NCI-H2081 treated with DMSO at 0.1 percent for 48 hours (cell line): Measurements from ENCODE around the gene SALL1.

ENCODE experiments used
- DNase-seq: peaks from one replicate; lab custom pipeline; 2025; lab: John Stamatoyannopoulos, UW

SALL1 gene

DNA sequence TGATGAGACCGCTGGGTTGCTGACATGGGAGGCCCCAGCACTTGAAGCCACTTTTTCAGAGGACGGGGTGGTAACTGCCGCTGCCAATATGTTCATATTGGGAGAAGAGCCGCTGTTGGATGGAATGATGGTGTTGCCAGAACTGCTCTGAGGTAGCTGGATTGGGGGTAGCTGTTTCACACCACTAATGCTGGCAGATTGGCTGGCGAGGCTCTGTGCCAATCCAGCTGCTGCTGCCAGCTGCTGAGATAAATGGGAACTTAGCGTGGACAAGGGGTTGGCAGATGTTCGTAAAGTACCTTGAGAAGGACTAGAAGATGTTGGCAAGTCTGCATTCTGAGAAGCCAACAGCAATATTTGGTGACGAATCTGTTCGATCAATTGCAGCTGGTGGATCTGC lies 10.0 kb downstream of the SALL1 start:
- DNase-seq: no peak

DNA sequence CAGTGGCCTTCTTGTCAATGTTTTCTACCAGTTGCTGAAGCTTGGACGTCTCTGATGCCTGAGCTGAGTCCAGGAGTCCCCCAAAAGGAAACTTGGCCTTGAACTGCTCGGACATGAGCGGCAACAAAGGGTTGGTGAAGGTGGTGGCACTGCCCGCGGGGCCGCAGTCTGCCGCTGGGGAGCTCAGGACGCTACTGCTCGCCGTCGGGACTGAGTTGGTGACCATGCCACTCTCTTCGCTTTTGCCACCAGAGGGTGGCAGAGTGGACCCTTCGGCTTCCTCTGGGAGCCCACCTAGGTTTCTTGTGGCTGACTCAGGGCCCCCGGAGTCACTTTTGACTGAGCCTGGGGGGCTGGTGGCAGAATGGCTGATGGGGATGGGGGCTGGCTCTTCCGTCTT lies 11.0 kb downstream of the SALL1 start:
- no peak for DNase-seq

GRCh38 chr16:51139568-51139967 lies 11.5 kb downstream of the SALL1 start:
- DNase-seq: no peak

DNA sequence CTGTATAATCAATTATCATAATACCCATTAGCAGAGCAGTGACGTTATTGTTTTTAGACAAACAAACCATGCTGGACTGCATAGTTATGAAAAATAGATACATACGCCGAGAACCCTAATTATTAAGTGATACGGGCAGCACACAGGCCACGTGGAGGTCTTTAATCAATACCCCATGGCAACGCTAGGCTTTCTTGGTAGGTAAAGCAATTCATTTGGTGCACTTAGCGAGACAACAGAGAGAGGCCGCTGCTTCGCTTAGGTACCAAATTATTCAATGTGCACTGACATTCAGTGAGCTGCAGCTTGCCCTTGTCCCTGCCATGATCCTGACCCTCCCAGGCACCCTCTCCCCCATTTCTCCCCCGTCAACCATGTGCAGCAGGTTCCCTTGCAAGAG lies 12.9 kb downstream of the SALL1 start:
- no peak for DNase-seq

GRCh38 chr16:51137097-51137496 lies 14.0 kb downstream of the SALL1 start:
- no peak for DNase-seq

GRCh38 chr16:51134876-51135275 lies 16.2 kb downstream of the SALL1 start:
- no peak for DNase-seq

- DNase-seq: no peak
These were observed 16.7 kb downstream of the SALL1 start for GRCh38 chr16:51134269-51134812.

DNA sequence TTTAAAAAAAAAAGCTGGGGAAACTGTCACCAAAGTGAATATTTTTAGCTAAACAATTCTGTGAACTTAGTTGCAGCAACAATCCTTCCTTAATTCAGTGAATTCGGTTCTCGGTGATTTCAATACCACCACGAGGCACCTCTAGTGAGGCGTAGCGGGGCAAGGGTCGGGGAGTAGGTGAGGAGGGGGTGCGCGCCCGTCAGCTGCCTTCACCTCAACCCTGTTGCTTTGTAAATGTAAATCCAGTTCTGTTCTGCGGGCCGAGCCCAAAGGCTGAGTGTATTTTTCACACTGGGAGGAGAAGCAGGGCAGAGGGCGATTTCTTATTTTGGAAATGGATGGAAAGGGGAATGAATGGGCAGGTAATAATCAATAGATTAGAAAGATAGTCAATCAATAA lies 17.4 kb downstream of the SALL1 start:
- DNase-seq: no peak

GRCh38 chr16:51133183-51133582 lies 17.9 kb downstream of the SALL1 start:
- DNase-seq: no peak

DNA sequence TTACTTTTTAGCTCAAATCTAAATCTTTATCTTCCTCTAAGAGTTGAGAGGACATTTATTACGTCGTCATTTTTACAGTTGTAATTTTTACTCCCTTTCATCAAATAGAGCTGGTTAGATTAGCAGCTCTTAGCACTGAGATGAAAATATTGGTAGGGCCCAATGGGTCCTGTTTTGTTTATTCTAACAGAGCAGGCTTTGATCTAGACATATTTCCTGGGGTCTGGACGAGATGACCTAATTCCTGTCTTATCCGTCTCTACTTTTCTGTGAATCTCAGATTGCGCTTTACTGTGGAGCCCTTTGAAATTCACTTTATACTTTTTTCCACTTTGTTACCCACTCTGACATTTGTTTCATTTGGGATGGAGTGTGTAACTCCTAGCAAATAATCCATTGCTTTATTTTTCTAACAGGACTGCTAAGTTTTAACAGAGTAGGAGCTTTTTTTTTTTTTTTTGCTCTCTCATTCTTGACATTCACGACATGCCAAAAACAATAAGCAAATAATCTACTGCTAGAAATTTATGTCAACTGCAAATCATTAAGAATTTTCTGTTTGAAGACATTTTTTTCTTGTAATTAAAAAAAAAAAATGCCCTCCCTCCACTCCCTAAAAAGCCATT lies 18.5 kb downstream of the SALL1 start:
- DNase-seq: no peak

DNA sequence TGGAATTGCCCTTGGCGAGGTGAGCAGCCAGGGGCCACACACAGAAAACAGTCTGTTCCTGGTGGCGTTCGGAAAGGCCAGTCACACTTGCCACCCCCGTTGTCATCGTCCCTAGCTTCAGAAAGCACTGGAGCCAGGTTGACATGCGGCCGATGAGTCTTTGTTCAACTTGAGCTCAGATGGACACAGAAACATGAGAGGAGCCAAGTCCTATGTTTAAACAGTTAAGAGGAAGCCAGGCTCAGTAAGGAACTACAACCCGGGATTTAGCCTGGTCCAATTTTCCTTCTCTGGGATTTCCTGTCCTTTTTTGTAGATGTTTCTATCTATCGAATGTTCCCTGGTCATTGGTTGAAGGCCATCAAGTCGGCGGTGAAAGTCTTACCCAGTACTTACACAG lies 19.5 kb downstream of the SALL1 start:
- DNase-seq: no peak

GRCh38 chr16:51129105-51129504 lies 22.0 kb downstream of the SALL1 start:
- no peak for DNase-seq

GRCh38 chr16:51125992-51126391 lies 25.1 kb downstream of the SALL1 start:
- DNase-seq: no peak

- DNase-seq: no peak
These were observed 26.2 kb downstream of the SALL1 start for GRCh38 chr16:51124896-51125295.

DNA sequence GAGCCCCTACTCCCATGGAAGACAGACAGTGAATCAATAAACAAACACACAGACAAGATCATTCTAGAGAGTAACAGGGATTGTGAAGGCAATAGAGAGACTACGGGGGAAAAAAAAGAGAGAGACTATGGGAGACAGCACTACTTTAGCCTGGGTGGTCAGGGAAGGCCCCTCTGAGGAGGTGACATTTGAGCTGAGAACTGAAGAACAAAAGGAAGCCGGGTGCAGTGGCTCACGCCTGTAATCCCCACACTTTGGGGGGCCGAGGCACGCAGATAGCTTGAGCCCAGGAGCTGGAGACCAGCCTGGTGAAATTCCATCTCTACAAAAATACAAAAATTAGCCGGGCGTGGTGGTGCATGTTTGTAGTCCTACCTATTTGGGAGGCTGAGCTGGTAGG lies 29.2 kb downstream of the SALL1 start:
- DNase-seq: no peak

- DNase-seq: no peak
These were observed 30.2 kb downstream of the SALL1 start for GRCh38 chr16:51120730-51121347.

DNA sequence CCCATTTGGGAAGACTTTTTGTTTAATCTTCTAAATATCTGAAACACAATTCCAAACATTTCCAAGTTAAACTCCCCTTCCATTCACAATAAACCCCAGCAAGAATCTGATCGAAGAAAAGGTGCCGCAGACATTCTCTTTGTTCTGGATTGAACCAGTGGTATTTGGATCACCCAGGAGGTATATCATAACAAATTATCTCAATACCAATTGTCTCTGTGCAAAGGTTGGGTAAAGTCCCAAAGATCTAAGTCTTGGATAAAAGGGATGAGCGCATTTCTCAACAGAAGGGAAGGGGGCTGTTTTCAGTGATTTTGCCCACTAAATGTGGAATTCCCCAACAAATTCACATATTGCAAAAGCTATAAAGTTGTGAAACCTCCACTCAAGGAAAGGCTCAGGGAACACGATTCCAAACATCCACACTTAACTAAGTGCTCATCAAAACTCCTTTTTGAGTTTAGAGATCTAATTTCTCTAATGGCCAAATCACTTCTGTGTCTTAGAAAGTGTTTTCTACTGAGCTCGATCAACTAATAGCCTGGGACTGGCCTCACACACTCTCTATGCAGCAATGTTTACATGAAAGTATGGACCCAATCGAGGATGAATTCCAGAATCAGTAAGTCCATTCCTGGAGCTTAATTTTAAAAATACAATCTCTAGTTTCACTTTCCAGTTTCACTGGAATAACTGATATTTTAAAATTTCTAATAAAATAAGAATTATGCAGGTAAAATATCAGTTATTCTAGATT lies 30.9 kb downstream of the SALL1 start:
- DNase-seq: no peak

DNA sequence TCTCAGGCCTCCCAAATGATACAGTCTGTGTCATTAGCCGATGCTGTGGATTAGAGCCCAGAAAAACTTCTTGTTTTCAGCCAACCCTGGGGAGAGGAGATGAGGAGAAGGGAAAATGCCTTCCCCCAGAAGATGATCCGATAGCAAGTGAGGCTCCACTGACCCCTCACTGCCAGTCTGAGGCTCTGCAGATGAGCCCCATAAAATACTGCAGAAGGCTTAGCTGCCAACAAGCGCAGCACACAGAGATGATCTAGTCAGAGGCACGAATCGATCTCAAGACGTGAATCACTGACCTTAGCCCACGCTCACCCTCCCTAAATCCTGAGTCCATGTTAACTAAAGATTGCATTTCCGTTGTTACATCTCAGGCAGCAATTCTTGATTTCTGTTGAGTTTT lies 31.5 kb downstream of the SALL1 start:
- DNase-seq: no peak

DNA sequence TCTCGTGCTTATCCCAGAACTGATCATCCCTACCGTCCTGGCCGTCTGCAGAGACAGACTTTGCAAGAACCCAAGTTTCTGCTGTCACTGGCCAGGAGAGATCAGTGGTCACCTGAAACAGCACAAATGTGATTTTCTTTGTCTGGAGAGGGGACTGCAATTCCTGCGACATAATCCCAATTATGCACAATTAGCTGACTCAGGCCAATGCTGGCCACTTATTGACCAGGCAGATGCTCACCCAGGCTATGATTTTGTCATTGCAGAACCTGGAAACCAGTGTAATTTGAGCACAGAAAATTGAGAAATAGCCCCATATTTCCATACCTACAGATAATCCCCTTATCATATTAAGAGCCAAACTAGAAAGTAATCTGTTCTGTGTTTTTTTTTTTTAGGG lies 34.7 kb downstream of the SALL1 start:
- DNase-seq: no peak

GRCh38 chr16:51114382-51114781 lies 36.7 kb downstream of the SALL1 start:
- DNase-seq: no peak

- DNase-seq: no peak
These were observed 37.6 kb downstream of the SALL1 start for GRCh38 chr16:51113236-51114125.

GRCh38 chr16:51112323-51112722 lies 38.7 kb downstream of the SALL1 start:
- DNase-seq: no peak
